Measurements from ENCODE around the gene ZNF454.

GRCh38 chr5:178895615-178896571, 45.1 kb upstream of the ZNF454 start, which contains the start of gene ZFP2:
- peak; percentile 60 for TF ChIP-seq POLR2AphosphoS5 (IDR thresholded peaks at IDR 0.05; ENCODE audit: low read depth, low read length)
- TF ChIP-seq, protein P1, sequence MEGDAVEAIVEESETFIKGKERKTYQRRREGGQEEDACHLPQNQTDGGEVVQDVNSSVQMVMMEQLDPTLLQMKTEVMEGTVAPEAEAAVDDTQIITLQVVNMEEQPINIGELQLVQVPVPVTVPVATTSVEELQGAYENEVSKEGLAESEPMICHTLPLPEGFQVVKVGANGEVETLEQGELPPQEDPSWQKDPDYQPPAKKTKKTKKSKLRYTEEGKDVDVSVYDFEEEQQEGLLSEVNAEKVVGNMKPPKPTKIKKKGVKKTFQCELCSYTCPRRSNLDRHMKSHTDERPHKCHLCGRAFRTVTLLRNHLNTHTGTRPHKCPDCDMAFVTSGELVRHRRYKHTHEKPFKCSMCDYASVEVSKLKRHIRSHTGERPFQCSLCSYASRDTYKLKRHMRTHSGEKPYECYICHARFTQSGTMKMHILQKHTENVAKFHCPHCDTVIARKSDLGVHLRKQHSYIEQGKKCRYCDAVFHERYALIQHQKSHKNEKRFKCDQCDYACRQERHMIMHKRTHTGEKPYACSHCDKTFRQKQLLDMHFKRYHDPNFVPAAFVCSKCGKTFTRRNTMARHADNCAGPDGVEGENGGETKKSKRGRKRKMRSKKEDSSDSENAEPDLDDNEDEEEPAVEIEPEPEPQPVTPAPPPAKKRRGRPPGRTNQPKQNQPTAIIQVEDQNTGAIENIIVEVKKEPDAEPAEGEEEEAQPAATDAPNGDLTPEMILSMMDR (IDR thresholded peaks at IDR 0.05 in 2 of 3, conservative IDR thresholded peaks at IDR 0.05 in 1 of 3; ENCODE audit: borderline replicate concordance in 1 of 3, insufficient read depth in 1 of 3, low read depth in 2 of 3, low read length in 2 of 3), result no peak
